Measurements from ENCODE around the gene MSANTD1.

Gene MSANTD1

DNA sequence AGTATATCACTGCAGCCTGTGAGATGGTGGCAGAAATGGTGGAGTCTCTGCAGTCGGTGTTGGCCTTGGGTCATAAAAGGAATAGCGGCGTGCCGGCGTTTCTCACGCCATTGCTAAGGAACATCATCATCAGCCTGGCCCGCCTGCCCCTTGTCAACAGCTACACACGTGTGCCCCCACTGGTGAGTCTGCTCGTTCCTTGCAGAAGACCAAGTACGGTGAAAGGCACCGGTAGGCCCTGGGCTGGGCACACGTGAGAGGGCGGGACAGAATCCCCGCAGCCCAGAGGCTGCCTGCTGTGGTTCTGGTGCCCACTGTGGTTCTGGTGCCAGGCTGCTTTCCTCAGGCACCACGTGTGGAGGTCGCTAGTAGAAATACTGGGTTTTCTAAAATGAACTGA is 31.2 kb upstream of the MSANTD1 start:
- DNase-seq = no peak

DNA sequence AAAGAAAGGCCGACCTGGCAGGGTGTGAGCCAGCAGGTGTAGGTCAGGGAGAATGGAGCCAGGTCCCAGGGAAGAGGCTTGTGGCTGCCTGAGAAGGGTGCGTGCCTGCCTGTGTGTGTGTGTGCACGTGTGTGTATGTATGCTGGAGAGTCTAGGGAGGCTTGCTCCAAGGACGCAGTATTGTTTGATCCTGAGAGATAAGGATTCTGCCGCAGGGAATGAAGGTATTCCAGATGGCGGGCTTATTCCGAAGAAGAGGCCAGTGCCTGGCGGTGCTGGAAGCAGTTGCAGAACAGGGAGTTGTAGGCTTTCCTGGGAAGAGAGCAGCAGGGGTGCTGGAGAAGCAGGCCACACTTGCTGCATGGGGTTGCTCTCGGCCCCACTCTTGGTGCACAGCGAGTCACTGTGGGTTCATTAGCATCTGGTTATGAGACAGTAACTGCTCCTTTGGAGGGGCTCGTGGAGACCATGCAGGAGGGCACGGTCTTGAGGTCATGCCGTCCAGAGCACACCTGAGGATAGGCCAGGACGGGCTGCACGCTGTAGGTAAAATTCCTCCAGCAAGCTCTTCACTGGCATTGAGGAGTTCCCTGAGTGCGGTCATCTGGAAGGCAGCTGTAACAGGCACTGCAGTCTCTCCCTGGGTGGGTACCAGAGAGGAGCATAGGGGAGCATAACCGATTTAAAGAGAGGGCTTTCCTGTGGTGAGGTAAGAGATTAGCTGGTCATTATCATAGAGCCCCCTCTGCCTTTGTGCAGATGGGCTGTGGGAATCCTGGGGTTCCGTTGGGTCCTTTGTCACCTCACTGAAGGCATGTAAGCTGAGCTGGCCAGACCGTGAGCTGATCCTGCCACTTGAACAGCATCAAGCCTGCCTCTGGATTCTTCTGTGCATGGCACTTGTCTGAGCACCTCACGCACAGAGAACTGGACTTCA is 29.9 kb upstream of the MSANTD1 start:
- DNase-seq = no peak

DNA sequence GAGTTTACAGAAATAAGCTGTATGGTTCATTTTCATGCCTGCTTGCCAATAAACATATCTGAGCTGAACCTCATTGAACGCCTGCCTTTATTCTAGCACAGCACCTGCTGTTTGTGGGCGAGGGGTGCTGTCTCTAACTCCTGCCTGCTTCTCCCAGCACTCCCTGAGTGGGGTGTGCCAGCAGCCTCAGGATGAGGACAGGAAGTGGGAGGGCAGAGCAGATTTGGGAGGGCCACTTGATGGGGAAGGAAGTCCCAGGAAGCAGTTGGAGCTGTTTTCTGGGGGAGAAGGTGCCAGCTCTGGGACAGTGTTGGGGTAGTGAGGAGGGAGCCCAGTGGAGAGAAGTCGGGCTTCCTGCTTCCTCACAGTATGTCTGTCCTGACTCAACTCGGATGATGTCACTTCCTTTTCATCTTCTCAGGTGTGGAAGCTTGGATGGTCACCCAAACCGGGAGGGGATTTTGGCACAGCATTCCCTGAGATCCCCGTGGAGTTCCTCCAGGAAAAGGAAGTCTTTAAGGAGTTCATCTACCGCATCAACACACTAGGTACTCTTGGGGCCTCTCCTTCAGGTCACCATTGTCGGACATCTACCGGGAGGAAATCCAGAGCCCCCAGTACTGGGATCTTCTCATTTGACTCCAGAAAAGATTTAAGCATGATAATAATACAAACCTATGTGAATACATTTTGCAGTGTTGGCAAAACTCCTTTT is 29.0 kb upstream of the MSANTD1 start:
- no peak for DNase-seq

DNA sequence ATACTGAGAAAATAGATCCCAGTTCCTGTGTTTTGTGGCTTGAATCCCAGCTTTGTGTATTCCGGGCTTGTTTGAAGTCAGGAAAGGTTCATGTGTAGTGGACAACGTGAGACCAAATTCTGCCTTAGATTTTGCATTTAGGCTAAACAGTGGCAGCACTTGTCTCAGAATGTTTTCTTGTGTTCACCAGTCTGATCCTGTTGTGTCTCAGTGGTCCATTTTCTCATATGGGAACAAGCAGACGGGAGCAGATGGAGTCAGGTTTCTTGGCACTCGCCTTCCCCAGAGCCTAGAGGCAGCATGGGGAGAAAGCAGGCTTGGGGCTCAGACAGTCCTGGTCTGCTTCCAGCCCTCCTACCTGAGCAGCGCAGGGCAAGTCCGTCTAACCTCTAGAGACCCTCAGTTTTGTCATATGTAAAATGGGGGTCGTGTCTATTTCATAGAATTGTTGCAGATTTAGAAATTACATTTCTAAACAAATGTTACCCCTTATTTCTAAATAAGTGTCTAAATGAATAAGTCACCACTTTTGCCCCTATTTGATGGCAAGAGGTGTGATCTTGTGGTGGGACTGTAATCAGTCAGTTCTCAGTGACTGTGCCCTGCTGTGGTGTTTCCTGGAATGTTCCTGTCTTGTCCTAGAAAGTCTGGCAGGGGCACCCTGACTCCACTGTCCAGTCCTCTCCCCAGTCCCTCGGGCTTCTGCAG is 28.3 kb upstream of the MSANTD1 start:
- DNase-seq = no peak

DNA sequence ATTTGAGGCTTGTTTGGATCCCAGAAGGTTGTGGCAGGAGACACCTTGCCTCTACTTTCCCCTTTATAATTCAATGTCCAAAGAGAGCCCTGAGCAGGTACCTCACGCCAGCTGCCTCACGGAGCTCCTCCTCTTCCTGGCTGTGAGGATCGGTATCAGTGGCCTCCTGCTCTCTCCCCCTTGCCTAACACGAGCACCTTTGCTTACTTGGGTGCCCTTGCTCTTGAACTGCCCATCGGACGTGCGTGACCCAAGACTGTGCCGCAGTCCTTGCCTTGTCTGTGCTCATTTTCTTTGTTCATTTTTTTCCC is 27.8 kb upstream of the MSANTD1 start:
- DNase-seq = no peak

DNA sequence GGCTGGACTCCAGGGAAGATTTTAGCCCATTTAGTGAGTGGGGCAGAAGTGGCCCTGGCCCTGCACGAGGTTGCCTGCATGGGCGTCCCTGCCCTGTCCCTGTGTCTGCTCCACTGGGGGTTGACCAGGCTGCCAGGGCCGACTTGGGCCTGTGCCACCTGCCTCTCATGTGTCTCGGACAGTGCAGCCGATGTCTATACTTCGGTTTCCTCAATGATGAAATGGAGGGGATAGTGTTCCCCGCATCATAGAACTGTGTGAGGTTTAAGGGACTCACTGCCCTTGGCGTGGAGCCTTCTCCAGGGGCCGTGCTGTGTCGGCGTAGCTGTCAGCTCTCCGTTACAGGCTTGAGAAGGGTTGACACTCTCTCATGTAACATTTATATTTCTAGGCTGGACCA is 27.0 kb upstream of the MSANTD1 start:
- DNase-seq = no peak

DNA sequence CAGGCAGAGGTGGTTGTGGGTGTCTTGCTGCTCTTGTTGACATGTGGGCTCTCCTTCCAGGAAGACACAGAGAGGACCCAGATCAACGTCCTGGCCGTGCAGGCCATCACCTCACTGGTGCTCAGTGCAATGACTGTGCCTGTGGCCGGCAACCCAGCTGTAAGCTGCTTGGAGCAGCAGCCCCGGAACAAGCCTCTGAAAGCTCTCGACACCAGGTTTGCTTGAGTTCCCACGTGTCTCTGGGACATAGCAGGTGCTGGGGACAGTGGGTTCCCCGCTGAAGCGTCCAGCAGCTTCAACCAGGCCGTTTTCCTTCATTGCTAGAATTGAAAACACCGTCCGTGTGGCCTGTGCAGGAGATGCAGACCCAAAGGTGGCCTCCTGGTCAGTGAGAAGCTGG is 25.6 kb upstream of the MSANTD1 start:
- no peak for DNase-seq

DNA sequence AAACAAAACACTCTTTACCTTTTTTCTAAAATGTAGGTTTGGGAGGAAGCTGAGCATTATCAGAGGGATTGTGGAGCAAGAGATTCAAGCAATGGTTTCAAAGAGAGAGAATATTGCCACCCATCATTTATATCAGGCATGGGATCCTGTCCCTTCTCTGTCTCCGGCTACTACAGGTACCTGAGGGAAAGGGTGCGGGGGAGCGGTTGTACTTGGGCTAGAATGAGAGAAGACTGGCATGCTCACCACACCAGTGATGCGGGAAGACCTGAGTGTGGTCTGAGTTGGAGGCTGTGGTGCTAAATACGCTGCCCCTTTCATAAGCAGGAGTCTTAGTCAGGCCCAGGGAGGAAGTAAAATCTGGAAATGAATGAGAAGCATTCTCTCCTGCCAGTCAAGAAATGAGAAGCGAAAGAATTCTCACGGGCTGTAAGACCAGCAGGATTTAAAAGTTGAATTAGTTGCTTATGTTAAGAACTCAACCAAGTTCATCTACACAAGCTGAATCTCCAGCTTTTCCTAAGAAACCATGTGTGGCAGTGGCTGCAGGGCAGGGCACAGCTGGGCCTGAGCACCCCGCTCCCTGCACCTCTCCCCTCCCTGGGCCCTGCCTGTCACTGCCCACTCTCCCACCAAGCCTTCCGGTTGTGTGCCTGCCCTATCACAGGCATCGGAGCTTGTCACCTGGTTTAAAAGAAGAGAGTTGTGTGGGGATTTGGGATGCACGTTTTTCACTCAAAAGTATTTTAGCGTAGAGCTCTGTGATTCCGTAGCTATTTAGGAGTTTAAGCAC is 24.8 kb upstream of the MSANTD1 start:
- DNase-seq = no peak

DNA sequence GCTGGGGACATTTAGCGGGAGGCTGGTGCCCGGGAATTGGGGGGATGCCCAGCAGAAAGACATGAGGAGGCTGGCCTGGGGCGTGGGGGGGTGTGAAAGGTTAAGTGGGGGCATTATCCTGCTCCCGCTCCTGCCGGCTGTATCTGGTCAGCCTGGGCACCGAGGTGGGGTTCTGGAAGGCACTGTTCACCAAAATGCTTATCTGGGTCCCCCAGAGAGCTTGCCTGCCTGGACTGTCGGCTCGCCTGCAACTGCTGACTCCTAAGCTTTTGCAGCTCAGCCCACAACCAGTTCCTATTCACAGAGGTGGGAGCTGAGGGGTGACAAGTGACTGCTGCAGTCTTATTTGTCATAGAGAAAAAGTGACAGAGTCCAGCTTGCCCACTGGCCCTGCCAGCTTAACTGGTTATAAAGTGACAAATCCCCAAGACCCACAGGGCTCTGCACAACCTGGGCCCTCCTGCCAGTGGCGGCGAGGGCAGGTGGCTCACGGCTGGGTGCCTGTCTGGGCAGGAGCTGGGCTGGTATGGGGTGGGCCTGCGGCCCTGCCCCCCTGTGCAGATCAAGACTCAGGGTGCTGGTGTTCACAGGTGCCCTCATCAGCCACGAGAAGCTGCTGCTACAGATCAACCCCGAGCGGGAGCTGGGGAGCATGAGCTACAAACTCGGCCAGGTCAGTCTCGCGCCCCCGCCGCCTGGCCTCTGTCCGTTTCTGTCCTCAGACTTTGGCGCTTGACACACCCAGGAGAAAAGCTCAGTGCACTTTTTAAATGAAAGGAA is 23.7 kb upstream of the MSANTD1 start:
- DNase-seq = no peak

DNA sequence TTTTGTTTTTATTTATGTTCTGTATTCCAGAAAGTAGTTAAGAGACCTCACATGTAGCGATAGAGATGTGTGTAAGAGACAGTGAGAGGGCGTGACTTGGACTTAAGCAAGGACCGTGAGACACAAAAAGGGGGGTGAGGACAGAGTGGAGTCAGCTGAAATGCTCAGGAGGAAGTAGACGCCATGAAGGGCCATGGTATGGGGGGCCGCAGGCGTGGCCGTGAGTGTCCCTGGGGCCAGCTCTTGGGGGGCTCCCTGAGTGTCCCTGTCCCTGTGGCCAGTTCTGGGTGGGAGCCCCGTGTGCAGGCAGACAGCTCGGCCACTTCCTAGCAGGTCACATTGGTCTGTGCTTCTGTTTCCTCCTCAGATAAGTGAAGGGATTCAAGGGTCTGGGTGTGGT is 23.0 kb upstream of the MSANTD1 start:
- no peak for DNase-seq

DNA sequence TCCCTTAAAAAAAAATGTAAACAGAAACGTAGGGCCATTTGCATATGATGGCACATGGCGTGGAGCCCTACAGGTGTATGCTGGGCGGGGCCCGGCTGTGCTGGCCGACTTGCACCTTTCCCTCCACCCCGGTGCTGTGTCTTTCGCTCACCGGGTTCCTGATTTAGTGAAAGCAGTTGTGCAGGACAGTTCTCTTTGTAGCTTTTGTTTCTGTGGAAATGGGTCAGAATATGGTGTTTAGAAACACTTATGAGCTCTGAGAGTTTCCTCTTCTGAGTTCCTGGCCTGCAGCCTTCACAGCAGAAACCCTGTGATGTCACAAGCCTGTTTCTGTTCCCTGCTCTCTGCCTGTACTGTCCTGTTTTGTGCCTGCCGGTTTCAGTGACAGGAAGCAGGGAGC is 22.5 kb upstream of the MSANTD1 start:
- no peak for DNase-seq

DNA sequence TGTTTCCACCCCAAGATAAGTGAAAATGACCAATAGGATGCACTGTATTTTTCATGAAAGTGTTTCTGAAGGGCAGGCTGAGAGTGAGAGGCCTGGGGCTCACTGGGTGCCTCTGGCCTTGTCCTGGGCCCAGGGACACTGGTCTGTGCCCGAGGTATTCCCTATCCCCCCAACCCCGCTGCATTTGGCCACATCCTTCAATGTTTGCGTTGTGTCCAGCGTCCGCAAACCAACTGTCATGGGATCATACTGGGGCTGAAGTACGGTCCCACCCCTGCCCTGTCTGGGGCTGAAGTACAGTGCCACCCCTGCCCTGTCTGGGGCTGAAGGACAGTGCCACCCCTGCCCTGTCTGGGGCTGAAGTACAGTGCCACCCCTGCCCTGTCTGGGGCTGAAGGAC is 22.0 kb upstream of the MSANTD1 start:
- DNase-seq = no peak

DNA sequence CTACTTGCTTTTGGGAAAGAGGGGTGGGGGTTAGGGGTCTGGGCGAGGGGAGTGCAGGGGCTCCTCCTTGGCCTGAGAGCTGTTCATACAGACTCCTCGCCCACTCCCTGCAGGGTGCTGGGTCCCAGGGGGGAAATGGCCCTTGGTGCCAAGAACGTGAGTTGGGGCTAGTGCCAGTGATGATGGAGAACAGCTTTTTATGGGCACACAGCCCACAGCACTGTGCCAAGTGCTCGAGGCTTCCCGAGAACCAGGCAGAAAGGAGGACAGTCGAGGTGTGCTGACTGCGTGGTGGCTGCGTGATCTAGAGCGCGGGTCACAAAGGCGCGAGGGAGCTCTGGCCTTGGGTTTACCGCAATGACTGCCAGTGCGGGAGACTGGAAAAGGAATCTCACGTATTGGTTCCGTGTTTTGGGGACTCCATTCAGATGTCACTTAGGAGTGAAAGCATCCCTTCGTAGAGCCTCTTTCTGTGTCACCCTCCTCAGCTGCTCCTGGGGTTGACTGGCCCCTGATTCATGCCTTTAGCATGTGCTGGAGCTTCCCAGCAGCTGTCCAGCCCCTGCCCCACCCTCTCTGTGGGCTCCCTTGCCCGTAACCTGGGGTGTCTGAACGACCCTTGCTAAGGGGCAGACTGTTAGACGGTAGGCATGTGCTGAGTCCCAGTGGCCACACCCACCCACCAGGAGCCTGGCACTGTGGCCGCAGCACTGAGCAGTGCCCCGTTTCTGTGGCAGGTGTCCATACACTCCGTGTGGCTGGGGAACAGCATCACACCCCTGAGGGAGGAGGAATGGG is 20.9 kb upstream of the MSANTD1 start:
- no peak for DNase-seq

DNA sequence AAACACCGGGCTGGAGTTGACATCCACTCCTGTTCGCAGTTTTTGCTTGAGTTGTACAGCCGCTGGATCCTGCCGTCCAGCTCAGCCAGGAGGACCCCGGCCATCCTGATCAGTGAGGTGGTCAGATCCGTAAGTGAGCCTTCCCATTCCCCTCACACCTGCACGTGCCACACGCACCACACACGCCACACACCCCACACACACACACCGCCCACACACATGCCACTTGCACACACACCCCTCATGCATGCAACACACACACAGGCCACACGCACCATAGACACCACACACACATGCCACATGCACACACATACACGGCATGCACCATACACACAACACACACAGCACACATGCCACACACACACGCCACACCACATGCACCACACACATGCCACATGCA is 20.1 kb upstream of the MSANTD1 start:
- DNase-seq = no peak

DNA sequence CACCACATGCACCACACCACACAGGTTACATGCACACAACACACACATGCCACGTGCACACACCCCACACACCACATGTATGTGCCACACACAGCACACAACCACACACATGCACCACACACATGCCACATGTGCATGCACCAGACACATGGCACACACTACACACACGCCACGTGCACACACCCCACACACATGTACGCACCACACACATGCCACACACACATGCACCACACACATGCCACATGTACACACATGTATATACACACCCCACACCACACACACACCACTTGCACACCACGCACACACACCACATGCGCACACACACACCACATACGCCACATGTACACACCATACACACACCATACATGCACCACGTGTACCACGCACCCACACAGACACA is 19.6 kb upstream of the MSANTD1 start:
- DNase-seq = no peak

DNA sequence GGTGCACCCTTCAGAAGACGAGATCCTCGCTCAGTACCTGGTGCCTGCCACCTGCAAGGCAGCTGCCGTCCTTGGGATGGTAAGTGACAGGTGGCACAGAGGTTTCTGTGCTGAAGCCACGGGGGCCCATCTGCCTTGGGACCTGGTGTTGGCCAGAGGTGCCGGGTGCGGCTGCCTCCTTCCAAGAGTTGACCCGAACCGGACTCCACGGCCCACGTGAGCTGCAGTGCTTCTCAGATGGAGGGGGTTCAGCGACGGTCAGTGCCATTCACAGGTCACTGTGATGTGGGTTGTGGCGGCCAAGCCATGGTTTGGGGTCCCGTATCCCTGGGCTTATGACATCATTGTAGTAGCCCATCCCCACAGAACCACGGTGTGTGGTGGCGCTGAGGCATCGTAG is 19.0 kb upstream of the MSANTD1 start:
- no peak for DNase-seq

DNA sequence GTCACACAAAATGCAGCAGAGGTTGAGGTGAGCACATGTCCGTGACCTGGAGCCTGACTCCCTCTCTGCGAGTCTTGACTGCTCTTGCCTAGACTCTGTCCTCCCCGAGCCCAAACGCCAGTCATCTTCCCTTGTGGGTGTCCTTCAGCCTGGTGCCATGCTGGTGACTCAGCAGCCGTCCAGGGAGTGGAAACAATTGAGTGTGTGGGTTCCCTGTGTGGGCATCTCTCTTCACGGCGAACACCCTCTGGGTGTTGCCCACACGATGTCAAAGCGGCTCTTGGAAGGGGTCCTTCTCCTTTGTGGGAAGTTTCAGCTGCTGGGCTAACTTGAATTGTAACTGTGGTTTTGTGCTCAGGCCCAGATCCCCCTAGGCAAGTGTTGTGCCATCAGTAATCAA is 17.5 kb upstream of the MSANTD1 start:
- no peak for DNase-seq

DNA sequence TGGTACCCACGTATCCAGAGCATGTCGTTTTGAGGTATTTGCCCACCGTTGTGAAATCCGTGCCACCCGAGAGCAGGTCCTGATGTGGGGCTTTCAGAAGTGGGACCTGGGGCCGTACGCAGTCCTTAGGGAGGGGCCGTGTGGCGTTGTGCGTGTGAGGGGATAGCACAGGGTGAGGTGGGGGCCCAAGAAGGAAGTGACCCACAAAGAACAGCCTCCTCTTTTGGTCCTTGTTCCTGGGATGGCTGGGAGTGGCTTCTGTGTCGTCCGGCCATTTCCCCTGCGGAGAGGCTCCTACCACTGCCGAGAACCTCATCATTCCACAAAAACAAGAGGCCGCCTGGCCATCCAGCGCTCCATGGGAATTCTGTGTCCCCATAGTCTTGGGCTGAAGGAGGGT is 17.0 kb upstream of the MSANTD1 start:
- DNase-seq = no peak

DNA sequence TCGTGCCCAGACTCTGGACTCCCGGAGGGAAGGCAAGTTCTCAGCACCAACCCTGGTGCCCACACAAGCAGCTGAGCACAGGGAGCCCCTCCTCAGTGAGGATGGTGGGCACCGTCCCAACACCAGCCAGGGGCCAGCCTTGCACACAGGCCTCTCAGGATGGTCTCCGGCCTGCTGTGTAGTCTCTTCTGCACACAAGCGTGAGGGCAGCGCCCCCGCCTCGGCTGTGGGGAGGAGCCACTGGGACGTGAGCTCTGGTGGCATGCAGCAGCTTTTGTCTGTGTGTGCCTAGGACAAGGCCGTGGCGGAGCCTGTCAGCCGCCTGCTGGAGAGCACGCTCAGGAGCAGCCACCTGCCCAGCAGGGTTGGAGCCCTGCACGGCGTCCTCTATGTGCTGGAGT is 16.1 kb upstream of the MSANTD1 start:
- no peak for DNase-seq

DNA sequence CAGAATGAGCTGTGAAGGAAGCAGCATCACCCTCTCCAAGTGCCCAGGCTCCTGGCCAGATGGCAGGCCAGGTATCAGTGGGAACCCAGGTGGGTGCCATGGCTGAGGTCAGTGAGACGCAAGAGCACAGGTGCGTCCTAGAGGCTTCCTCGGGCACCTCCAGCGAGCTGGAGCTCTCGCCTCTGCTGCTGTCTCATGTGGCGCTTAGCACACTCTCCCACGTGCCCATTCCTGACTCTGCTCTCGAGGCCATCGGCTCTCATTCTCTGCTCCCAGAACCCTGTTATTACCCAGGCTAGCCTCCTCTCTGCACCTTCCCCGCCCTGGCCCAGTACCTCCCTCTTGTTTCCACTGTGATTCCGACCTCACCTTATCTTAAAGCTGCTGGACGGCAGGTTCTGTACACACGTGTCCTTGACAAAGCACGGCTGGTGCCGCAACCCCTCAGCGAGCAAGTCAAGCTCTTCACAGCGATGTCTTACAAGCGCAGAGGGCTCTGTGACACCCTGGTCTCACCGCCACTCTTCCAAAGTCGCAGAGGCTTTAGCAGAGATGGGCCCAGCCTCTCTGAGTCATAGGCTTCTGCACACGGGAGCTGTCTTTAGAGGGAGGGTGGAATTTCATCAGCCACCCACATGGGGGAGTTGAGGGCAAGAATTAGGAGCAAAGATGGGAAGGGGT is 15.4 kb upstream of the MSANTD1 start:
- no peak for DNase-seq
